HCT116 (cell line): ENCODE results near the gene ZZZ3. TPM values are rescaled to one million over a fixed set of nuclear protein-coding genes. Genes with fewer than 3 reads are reported as not detected.
A peak's percentile ranks its signal among the peaks of the same experiment; 100 is the strongest.

ENCODE experiments used
- ATAC-seq: fragments of 200-7000 bp; cut with Tn5 transposase; 2 replicates; pipeline ENCODE4 v1.9.1; 2020; ENCODE audit warnings: mild to moderate bottlenecking, moderate library complexity
- BruUV-seq: library from RNA; stranded (reverse); fragments of 400-500 nt; replicated peaks from 2 replicates; lab custom pipeline; 2021; lab: Mats Ljungman, UMichigan
- CTCF ChIA-PET: fragments of 300-600 bp; sonication (Branson Sonifier 250); formaldehyde crosslinking; loops from one replicate; lab custom pipeline; 2021; ENCODE audit warnings: antibody characterized with exemption; lab: Charles Lee
- POLR2A ChIA-PET: fragments of 300-600, 350-600 bp; sonication (Branson Sonifier 250); formaldehyde crosslinking; loops from one replicate; lab custom pipeline; 2021; ENCODE audit warnings: antibody characterized with exemption; lab: Charles Lee
- RAD21 ChIA-PET, 2 experiments: fragments of 300-600 bp; sonication (Branson Sonifier 250); formaldehyde crosslinking; loops; one replicate each; lab custom pipeline; 2023; ENCODE audit warnings: low total read pairs in 2 of 2; ENCODE audit not compliant: uncharacterized antibody in 2 of 2, unreplicated experiment in 2 of 2, low non-redundant PET in 1 of 2; lab: Charles Lee
- DNase-seq: peaks from one replicate; pipeline ENCODE4 v3.0.0-alpha.2; 2010; ENCODE audit warnings: low read depth, low spot score
- H2AFZ ChIP-seq: fragments of 200-600 bp; shearing (Covaris generic), sonication (generic); 2 replicates; pipeline ENCODE4 v1.6.1; 2017; ENCODE audit warnings: low read depth, mixed run types, mixed read lengths, antibody characterized with exemption, low read length; ENCODE audit not compliant: poor library complexity, severe bottlenecking
- H3K27ac ChIP-seq: 2 replicates; pipeline ENCODE4 v1.5.1; 2012; ENCODE audit warnings: low read depth, low read length
- H3K27me3 ChIP-seq: fragments of 200-600 bp; sonication (generic); 2 replicates; pipeline ENCODE4 v1.6.1; 2016; ENCODE audit warnings: mixed run types, low read length, mixed read lengths; ENCODE audit not compliant: insufficient read depth
- H3K36me3 ChIP-seq, 2 experiments: fragments of 200-500 bp in 1 of 2; fragments of 200-600 bp in 1 of 2; sonication (Bioruptor generic) in 1 of 2; sonication (generic) in 1 of 2; 2 replicates each; pipeline versions ENCODE4 v1.5.1 to v1.6.1; 2014 to 2016; ENCODE audit warnings: low read length in 2 of 2, inconsistent platforms in 1 of 2, mixed read lengths in 1 of 2, mixed run types in 1 of 2; ENCODE audit not compliant: insufficient read depth in 2 of 2, control insufficient read depth in 1 of 2
- H3K4me1 ChIP-seq, 2 experiments: fragments of 200-600 bp in 1 of 2; sonication (generic) in 1 of 2; 2 replicates each; pipeline versions ENCODE4 v1.5.1 to v1.6.1; 2012 to 2017; ENCODE audit warnings: low read length in 2 of 2, inconsistent platforms in 1 of 2, mild to moderate bottlenecking in 1 of 2, mixed read lengths in 1 of 2, mixed run types in 1 of 2, moderate library complexity in 1 of 2; ENCODE audit not compliant: insufficient read depth in 2 of 2, control insufficient read depth in 1 of 2
- H3K4me2 ChIP-seq: fragments of 200-600 bp; sonication (generic); 2 replicates; pipeline ENCODE4 v1.6.1; 2017; ENCODE audit warnings: mixed run types, low read length, mixed read lengths
- H3K4me3 ChIP-seq, 2 experiments: fragments of 200-600 bp in 1 of 2; sonication (generic) in 1 of 2; replicated peaks in 1 of 2; 2 replicates each; pipeline ENCODE4 v1.5.1; 2011 to 2016; ENCODE audit warnings: low read length in 2 of 2, control low read depth in 1 of 2, low read depth in 1 of 2, mild to moderate bottlenecking in 1 of 2, mixed read lengths in 1 of 2, mixed run types in 1 of 2
- H3K79me2 ChIP-seq: fragments of 200-600 bp; sonication (generic); 2 replicates; pipeline ENCODE4 v1.6.1; 2017; ENCODE audit warnings: mild to moderate bottlenecking, mixed run types, low read length, moderate library complexity, mixed read lengths; ENCODE audit not compliant: insufficient read depth
- H3K9ac ChIP-seq: fragments of 200-600 bp; sonication (generic); 2 replicates; pipeline ENCODE4 v1.6.1; 2016; ENCODE audit warnings: low read length, mixed read lengths
- H3K9me2 ChIP-seq: fragments of 200-600 bp; sonication (generic), shearing (Covaris generic); 2 replicates; pipeline ENCODE4 v1.6.1; 2017; ENCODE audit warnings: mixed run types, mild to moderate bottlenecking, moderate library complexity; ENCODE audit not compliant: insufficient read depth
- H3K9me3 ChIP-seq, 2 experiments: fragments of 200-500 bp in 1 of 2; fragments of 200-600 bp in 1 of 2; sonication (Bioruptor generic) in 1 of 2; sonication (generic) in 1 of 2; 2 replicates each; pipeline ENCODE4 v1.6.1; 2014 to 2017; ENCODE audit warnings: low read length in 2 of 2, mixed read lengths in 2 of 2, inconsistent platforms in 1 of 2, low read depth in 1 of 2, mild to moderate bottlenecking in 1 of 2, mixed run types in 1 of 2, moderate library complexity in 1 of 2; ENCODE audit not compliant: control insufficient read depth in 1 of 2, insufficient read depth in 1 of 2
- H4K20me1 ChIP-seq: fragments of 200-600 bp; sonication (generic), shearing (Covaris generic); 2 replicates; pipeline ENCODE4 v1.6.1; 2017; ENCODE audit warnings: mixed run types, mild to moderate bottlenecking, moderate library complexity; ENCODE audit not compliant: insufficient read depth
- ATF3 ChIP-seq: IDR thresholded peaks from 2 replicates; pipeline ENCODE4 v1.6.1; 2012
- CBX3 ChIP-seq: IDR thresholded peaks from 2 replicates; pipeline ENCODE4 v1.6.1; 2012; ENCODE audit warnings: low read depth
- CEBPB ChIP-seq: IDR thresholded peaks from 2 replicates; pipeline ENCODE4 v1.6.1; 2012; ENCODE audit warnings: low read depth
- EZH2phosphoT487 ChIP-seq: fragments of 200-600 bp; IDR thresholded peaks from 2 replicates; pipeline ENCODE4 v1.6.1; 2018; ENCODE audit warnings: antibody characterized with exemption, borderline replicate concordance
- JUND ChIP-seq: IDR thresholded peaks from 2 replicates; pipeline ENCODE4 v1.6.1; 2012
- POLR2A ChIP-seq: IDR thresholded peaks from 2 replicates; pipeline ENCODE4 v1.7.0; 2011; ENCODE audit warnings: borderline replicate concordance; ENCODE audit not compliant: insufficient read depth, insufficient read length; ENCODE audit errors: extremely low read depth
- RAD21 ChIP-seq: IDR thresholded peaks from 2 replicates; pipeline ENCODE4 v1.6.1; 2012; ENCODE audit warnings: low read depth, mild to moderate bottlenecking
- REST ChIP-seq: IDR thresholded peaks from 2 replicates; pipeline ENCODE4 v1.6.1; 2012; ENCODE audit warnings: low read depth
- SIN3A ChIP-seq: IDR thresholded peaks from 2 replicates; pipeline ENCODE4 v1.6.1; 2012; ENCODE audit warnings: low read depth
- SRF ChIP-seq: IDR thresholded peaks from 2 replicates; pipeline ENCODE4 v1.6.1; 2012; ENCODE audit warnings: low read depth
- TCF7L2 ChIP-seq: IDR thresholded peaks from 2 replicates; pipeline ENCODE4 v1.7.0; 2011; ENCODE audit warnings: borderline replicate concordance, inconsistent platforms; ENCODE audit not compliant: insufficient read depth, insufficient read length; ENCODE audit errors: extremely low read depth
- YY1 ChIP-seq: IDR thresholded peaks from 2 replicates; pipeline ENCODE4 v1.6.1; 2011; ENCODE audit warnings: low read length, low read depth, moderate library complexity, mild to moderate bottlenecking; ENCODE audit not compliant: insufficient replicate concordance; ENCODE audit errors: extremely low read depth
- ZBTB33 ChIP-seq: IDR thresholded peaks from 2 replicates; pipeline ENCODE4 v1.6.1; 2011; ENCODE audit warnings: mild to moderate bottlenecking, low read length, moderate library complexity; ENCODE audit not compliant: insufficient replicate concordance; ENCODE audit errors: extremely low read depth
- ZFX ChIP-seq: fragments of 450-650 bp; IDR thresholded peaks from 2 replicates; pipeline ENCODE4 v1.6.1; 2017
- ZNF274 ChIP-seq: fragments of 200-500 bp; sonication (Bioruptor generic); IDR thresholded peaks from 2 replicates; pipeline ENCODE4 v1.6.1; 2014; ENCODE audit warnings: mild to moderate bottlenecking, low read depth, low read length, inconsistent platforms
- intact Hi-C: fragments of 100-400 bp; cut with micrococcal nuclease; formaldehyde crosslinking; loops from 2 replicates; pipeline ENCODE4 v1.10.0; 2022
- total RNA-seq: library from RNA; stranded (reverse); gene quantifications from one replicate; pipeline ENCODE4 v1.2.1, GENCODE V29; 2021; ENCODE audit not compliant: unreplicated experiment
- TF ChIP-seq, protein P1 (sequence below): IDR thresholded peaks from 2 replicates; pipeline ENCODE4 v1.6.1; 2012
- TF ChIP-seq, protein P2 (sequence below), 3 experiments: fragments of 200-600 bp in 1 of 3; sonication (generic) in 1 of 3; IDR thresholded peaks in 2 of 3; conservative IDR thresholded peaks in 1 of 3; 2 replicates each; pipeline ENCODE4 v1.5.1; 2012 to 2017; ENCODE audit warnings: low read depth in 2 of 3, low read length in 2 of 3, antibody characterized with exemption in 1 of 3, borderline replicate concordance in 1 of 3, control low read depth in 1 of 3, mild to moderate bottlenecking in 1 of 3, mixed read lengths in 1 of 3, mixed run types in 1 of 3, moderate library complexity in 1 of 3; ENCODE audit not compliant: insufficient read depth in 1 of 3

The ZZZ3 gene
- total RNA-seq, 1 experiment from 2014 or later = 48.9 TPM

- no peak overlapping the region; the same call in 1 of the 2 replicates for H3K9ac ChIP-seq
- POLR2A ChIA-PET = no interaction called here
- ATAC-seq = peak; percentile 43
- DNase-seq = peak; percentile 13
- no peak for TF ChIP-seq ZBTB33
- TF ChIP-seq RAD21 = peak; percentile 31; the same call in 1 of the 2 replicates
- TF ChIP-seq, protein P1, sequence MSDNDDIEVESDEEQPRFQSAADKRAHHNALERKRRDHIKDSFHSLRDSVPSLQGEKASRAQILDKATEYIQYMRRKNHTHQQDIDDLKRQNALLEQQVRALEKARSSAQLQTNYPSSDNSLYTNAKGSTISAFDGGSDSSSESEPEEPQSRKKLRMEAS = no peak
- no peak for TF ChIP-seq TCF7L2
- TF ChIP-seq CEBPB = no peak
- TF ChIP-seq YY1 = no peak
- TF ChIP-seq, protein P2, sequence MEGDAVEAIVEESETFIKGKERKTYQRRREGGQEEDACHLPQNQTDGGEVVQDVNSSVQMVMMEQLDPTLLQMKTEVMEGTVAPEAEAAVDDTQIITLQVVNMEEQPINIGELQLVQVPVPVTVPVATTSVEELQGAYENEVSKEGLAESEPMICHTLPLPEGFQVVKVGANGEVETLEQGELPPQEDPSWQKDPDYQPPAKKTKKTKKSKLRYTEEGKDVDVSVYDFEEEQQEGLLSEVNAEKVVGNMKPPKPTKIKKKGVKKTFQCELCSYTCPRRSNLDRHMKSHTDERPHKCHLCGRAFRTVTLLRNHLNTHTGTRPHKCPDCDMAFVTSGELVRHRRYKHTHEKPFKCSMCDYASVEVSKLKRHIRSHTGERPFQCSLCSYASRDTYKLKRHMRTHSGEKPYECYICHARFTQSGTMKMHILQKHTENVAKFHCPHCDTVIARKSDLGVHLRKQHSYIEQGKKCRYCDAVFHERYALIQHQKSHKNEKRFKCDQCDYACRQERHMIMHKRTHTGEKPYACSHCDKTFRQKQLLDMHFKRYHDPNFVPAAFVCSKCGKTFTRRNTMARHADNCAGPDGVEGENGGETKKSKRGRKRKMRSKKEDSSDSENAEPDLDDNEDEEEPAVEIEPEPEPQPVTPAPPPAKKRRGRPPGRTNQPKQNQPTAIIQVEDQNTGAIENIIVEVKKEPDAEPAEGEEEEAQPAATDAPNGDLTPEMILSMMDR (IDR thresholded peaks at IDR 0.05 in 2 of 3, conservative IDR thresholded peaks at IDR 0.05 in 1 of 3; ENCODE audit: borderline replicate concordance in 1 of 3, insufficient read depth in 1 of 3, low read depth in 2 of 3, low read length in 2 of 3) = peak in 2 of 3 experiments; percentile 35 to 41; a peak in 4 of 6 replicates
- no peak for TF ChIP-seq POLR2A
- no peak for TF ChIP-seq ZNF274
- TF ChIP-seq ZFX = no peak
- no peak for TF ChIP-seq ATF3
- TF ChIP-seq CBX3 = no peak
- no peak for TF ChIP-seq SIN3A
- TF ChIP-seq SRF = no peak
- no peak for TF ChIP-seq REST
- TF ChIP-seq JUND = no peak
- no peak for TF ChIP-seq EZH2phosphoT487
- no TSS peak for BruUV-seq
- no peak overlapping the region for H3K27ac ChIP-seq
- H3K4me3 ChIP-seq = no peak overlapping the region
- H3K36me3 ChIP-seq = no peaks in the 10 kb centered on the region
- no peaks in the 10 kb centered on the region for H3K9me3 ChIP-seq
- no peaks in the 10 kb centered on the region for H3K9me2 ChIP-seq
- intact Hi-C loops = loop anchor here (5.0 to 10.0 kb wide), 3 partner anchors 217 to 427 kb away; partner anchors contain the start of gene FUBP1
- peaks cover 6 to 23% of the 10 kb centered on the region in 2 experiments; a peak in 3 of 4 replicates for H3K4me1 ChIP-seq
- RAD21 ChIA-PET = interaction anchor here in 1 of 2 experiments (0.6 kb wide), 1 partner anchor 370 kb away, joined by 5 read pairs; no protein-coding TSS in a partner anchor
- H4K20me1 ChIP-seq = no peaks in the 10 kb centered on the region
- no peak overlapping the region for H2AFZ ChIP-seq
- peak overlapping the region; percentile 30 for H3K4me2 ChIP-seq
- H3K79me2 ChIP-seq = peaks cover under 1% of the 10 kb centered on the region; the same call in 1 of the 2 replicates
- CTCF ChIA-PET = interaction anchor here (0.6 kb wide), 1 partner anchor 14 kb away, joined by 3 read pairs; no protein-coding TSS in a partner anchor
- H3K27me3 ChIP-seq = no peaks in the 10 kb centered on the region
These were observed 5.1 kb upstream of the ZZZ3 start for GRCh38 chr1:77687519-77687906.
